Fibroblast of villous mesenchyme (primary cell): ENCODE data around the gene HSD11B2. TPM values are rescaled to one million over a fixed set of nuclear protein-coding genes. Genes with fewer than 3 reads are reported as not detected.

ENCODE experiments used
- DNase-seq: peaks from one replicate; pipeline ENCODE4 v3.0.0-alpha.2; 2010; ENCODE audit warnings: low read depth
- H3K4me3 ChIP-seq: 2 replicates; pipeline ENCODE4 v1.5.1; 2011; ENCODE audit warnings: low read depth, mild to moderate bottlenecking, low read length
- total RNA-seq: library from RNA; depleted of rRNA; stranded (reverse); fragments of >200 nt; gene quantifications from 2 replicates; pipeline ENCODE4 v1.2.3, GENCODE V29; 2012
- TF ChIP-seq, protein P1 (sequence below): IDR thresholded peaks from 2 replicates; pipeline ENCODE4 v1.5.1; 2012; ENCODE audit warnings: low read depth, mild to moderate bottlenecking, low read length; ENCODE audit not compliant: insufficient read depth

Gene HSD11B2
- total RNA-seq, 1 donor, result not detected

DNA sequence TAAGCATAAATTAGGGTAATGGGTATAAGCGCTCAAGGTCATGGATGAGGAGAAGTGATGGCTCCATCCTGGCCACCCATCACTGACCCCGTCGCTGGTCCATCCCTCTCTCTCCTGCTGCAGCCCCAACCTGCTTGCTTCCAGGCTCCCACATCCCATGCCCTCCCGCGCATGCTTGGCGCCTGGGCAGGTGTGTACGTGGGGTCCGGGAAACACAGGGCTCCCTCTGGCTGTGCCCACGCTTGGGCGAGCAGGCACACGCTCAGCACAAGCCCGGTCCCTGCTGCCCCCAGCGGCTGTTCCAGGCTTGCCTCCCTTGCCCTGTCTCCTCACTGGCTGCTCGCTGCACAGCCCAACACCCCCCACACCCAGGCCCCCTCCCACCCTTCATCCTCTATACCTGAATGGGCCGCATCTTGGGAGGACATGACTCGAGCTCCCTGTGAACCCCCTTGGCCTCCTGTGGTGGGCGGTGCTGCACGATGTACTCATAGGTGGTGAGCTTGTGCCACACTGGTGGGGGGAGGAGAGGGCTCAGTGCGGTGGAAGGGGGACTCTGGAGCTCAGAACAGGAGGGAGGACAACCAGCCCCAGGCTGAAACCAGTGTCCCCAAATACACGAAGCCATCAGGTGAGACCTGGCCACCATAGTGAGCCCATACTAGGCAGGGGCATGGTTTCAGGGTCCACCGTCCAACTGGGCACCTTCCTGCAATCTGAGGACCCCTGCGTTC is 32.9 kb upstream of the HSD11B2 start:
- no peak overlapping the region for H3K4me3 ChIP-seq
- no peak for DNase-seq
- TF ChIP-seq, protein P1, sequence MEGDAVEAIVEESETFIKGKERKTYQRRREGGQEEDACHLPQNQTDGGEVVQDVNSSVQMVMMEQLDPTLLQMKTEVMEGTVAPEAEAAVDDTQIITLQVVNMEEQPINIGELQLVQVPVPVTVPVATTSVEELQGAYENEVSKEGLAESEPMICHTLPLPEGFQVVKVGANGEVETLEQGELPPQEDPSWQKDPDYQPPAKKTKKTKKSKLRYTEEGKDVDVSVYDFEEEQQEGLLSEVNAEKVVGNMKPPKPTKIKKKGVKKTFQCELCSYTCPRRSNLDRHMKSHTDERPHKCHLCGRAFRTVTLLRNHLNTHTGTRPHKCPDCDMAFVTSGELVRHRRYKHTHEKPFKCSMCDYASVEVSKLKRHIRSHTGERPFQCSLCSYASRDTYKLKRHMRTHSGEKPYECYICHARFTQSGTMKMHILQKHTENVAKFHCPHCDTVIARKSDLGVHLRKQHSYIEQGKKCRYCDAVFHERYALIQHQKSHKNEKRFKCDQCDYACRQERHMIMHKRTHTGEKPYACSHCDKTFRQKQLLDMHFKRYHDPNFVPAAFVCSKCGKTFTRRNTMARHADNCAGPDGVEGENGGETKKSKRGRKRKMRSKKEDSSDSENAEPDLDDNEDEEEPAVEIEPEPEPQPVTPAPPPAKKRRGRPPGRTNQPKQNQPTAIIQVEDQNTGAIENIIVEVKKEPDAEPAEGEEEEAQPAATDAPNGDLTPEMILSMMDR, result no peak

DNA sequence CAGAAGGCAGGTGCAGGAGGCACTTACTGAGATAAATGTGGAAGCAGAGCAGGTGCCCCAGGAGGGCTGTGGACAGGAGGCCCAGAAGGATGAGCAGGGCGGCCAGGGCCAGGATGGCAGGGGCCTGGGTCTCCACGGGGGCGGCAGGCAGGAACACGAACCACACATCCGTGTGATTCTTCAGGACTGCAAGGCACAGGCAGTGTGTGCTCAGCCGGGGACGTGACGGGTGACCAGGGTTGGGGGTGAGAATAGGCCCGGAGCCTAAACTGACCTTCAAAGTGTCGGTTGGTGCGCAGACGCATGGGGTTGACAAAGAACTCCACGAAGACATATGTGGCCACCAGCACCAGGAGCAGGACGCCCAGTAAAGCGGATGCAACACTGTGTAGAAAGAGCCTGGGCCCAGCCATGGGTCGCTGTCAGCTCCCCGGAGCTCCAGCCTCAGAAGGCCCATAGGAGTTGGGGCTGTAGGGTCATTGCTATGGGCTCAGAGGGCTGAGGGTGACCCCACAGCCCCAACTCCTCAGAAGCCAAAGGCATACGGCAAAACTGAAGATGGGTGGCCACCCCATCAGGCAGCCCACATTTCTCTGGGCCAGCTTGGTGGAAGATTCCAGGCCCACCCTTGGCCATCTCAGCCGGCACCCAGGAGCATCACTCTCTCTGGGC is 32.2 kb upstream of the HSD11B2 start:
- TF ChIP-seq, protein P1, result no peak
- H3K4me3 ChIP-seq, result no peak overlapping the region
- no peak for DNase-seq

DNA sequence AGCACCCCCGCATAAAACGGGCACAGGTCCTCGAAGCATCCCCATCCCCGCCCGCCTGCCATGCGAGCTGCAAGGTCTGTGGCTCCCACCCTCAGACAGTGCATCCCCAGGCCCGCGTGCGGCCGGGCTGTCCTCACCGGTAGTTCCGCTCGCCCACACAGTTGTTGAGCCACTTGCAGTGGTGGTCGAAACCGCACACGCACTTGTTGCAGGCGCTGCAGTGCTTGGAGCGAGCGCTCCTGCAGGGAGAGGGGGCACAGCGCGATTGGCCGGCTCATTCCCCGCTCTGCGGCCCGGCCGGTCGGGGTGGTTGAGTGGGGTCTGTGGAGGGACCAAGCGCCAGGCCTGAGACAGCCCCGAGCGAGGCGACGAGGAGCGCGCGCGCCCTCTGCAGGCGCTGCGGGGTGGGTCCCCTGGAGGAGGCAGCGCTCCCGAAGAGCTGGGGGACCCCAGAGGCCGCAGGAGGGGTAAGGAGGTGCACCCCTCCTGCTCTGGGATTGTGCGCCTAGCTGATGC is 31.6 kb upstream of the HSD11B2 start:
- peak; percentile 26 for DNase-seq
- no peak overlapping the region for H3K4me3 ChIP-seq
- TF ChIP-seq, protein P1, result peak; percentile 73

DNA sequence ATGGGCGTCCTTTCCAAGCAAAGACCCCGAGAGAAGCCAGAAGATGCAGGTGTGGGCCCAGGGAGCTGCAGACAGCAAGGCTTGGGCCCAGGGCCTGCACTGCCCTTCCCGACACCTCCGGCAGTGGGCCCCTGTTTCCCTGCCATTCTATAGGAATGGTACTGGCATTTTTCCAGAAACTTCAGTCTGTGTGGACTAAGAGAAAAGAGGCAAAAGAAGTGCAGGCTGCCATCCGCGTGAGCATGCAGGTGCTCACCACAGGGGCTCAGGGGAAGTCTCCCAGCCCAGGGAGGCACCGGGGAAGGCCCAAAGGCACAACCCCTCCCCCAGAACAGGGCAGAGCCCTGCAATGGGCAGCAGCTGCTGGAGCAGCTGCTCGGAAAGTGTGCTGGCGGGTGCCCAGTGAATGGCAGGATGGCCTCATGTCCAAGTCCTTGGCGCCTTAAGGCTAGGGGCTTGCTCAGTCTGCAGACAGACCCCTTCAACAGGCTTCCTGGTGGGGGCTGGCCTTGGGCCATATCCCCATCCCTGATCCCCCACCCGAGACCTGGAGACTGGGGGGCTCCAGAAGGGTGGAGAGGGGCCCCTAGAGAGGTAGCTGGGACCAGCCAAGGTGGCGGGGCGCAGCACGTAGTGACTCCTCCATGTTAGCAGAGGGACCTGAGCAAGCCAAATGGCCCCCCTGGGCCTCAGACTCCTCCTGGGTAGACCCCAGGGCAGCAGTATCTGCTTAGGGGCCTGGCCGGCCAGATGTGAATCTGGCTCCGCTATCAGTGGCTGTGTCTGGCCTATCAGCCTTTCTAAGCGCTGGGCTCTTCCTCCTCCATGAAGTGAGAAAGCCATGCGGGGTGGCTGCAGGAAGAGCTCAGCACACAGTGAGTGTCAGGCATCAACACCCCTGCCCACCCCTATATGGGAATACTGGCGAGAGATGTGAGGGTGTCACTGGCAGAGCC is 30.9 kb upstream of the HSD11B2 start:
- no peak for DNase-seq
- H3K4me3 ChIP-seq, result no peak overlapping the region
- TF ChIP-seq, protein P1, result no peak

DNA sequence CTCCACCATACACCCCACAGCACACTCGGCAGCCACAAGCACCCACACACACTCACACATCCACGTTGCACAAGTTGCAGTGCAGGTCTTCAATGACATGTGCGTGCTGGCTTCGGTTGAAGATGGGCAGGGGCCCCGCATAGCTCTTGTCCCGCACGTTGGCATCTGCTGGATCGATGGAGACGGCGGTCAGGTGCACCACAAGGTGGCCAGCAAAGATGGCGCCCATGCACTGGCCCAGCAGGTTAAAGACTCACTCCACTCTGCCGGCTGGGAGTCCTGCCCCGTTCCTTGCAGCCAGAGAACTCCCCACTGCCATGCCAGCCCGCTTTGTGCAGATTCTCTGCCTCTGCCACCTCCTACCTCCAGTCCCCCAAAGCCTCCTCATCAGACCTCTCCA is 30.0 kb upstream of the HSD11B2 start:
- TF ChIP-seq, protein P1, result no peak
- no peak overlapping the region for H3K4me3 ChIP-seq
- no peak for DNase-seq

DNA sequence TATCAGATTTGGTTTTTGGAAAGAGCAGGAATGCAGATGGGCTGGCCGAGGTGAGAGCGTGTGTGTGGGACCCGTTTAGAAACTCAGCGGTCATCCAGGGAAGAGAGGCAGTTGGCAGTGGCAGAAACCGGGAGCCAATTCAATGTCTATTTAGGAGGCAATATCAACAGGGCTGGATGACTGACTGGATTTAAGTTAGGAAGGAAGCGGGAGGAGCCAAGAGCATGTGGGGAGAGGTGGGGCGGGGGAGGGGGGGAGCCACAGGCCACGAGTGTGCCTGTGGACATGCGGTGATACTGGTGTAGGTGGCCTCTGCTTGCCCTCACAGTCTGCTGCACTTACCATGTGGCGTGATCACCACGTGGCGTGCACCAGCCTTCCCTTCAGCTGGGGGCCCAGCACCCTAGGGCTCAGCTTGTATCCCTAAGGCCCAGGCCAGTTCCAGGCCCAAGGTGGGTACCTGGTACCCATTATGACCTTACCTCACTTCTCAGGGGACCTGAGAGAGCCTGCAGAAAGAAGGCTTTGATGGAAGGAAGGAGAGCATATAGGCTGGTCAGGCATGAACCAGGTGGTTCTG is 26.9 kb upstream of the HSD11B2 start:
- no peak overlapping the region for H3K4me3 ChIP-seq
- DNase-seq, result no peak
- TF ChIP-seq, protein P1, result no peak
